GM21723 (cell line): ENCODE measurements around the gene TSKS.

Experiments used
- ATAC-seq: cut with Tn5 transposase; IDR thresholded peaks from one replicate; pipeline ENCODE4 v1.9.1; 2021; ENCODE audit warnings: mild to moderate bottlenecking, moderate library complexity; ENCODE audit not compliant: unreplicated experiment

Gene TSKS

GRCh38 chr19:49763230-49763629 is at the start of gene TSKS:
TSS of gene TSKS (minus strand) at chr19:49763306. CDS start at chr19:49763247, 59 bp downstream.
- ATAC-seq = no peak

GRCh38 chr19:49812452-49812996 is 49.4 kb upstream of the TSKS start:
- no peak for ATAC-seq

- no peak for ATAC-seq
Observed at GRCh38 chr19:49811328-49811727, 48.2 kb upstream of the TSKS start.

GRCh38 chr19:49809941-49810389 is 46.9 kb upstream of the TSKS start:
- no peak for ATAC-seq

GRCh38 chr19:49809160-49809940 is 46.2 kb upstream of the TSKS start:
- ATAC-seq = no peak

- no peak for ATAC-seq
Observed at GRCh38 chr19:49808711-49809159, 45.6 kb upstream of the TSKS start.

GRCh38 chr19:49807904-49808675 is 45.0 kb upstream of the TSKS start:
- ATAC-seq = no peak

- no peak for ATAC-seq
Observed at GRCh38 chr19:49807058-49807903, 44.2 kb upstream of the TSKS start.

GRCh38 chr19:49806620-49806959 is 43.5 kb upstream of the TSKS start:
- no peak for ATAC-seq

- no peak for ATAC-seq
Observed at GRCh38 chr19:49805822-49806619, 42.9 kb upstream of the TSKS start.

GRCh38 chr19:49803529-49803856 is 40.4 kb upstream of the TSKS start:
- no peak for ATAC-seq

- no peak for ATAC-seq
Observed at GRCh38 chr19:49802836-49803528, 39.9 kb upstream of the TSKS start.

GRCh38 chr19:49801966-49802661 is 39.0 kb upstream of the TSKS start:
- no peak for ATAC-seq

GRCh38 chr19:49801401-49801888 is 38.3 kb upstream of the TSKS start:
- ATAC-seq = no peak

- no peak for ATAC-seq
Observed at GRCh38 chr19:49800771-49801170, 37.7 kb upstream of the TSKS start.

GRCh38 chr19:49799798-49800376 is 36.8 kb upstream of the TSKS start:
- no peak for ATAC-seq

- no peak for ATAC-seq
Observed at GRCh38 chr19:49799271-49799797, 36.2 kb upstream of the TSKS start.

- ATAC-seq = no peak
Observed at GRCh38 chr19:49798574-49798973, 35.5 kb upstream of the TSKS start.
